ENCODE results near the gene GNAZ.

The GNAZ gene

GRCh38 chr22:23069502-23070357 lies 589 bp upstream of the GNAZ start:
- TF ChIP-seq, protein P1, sequence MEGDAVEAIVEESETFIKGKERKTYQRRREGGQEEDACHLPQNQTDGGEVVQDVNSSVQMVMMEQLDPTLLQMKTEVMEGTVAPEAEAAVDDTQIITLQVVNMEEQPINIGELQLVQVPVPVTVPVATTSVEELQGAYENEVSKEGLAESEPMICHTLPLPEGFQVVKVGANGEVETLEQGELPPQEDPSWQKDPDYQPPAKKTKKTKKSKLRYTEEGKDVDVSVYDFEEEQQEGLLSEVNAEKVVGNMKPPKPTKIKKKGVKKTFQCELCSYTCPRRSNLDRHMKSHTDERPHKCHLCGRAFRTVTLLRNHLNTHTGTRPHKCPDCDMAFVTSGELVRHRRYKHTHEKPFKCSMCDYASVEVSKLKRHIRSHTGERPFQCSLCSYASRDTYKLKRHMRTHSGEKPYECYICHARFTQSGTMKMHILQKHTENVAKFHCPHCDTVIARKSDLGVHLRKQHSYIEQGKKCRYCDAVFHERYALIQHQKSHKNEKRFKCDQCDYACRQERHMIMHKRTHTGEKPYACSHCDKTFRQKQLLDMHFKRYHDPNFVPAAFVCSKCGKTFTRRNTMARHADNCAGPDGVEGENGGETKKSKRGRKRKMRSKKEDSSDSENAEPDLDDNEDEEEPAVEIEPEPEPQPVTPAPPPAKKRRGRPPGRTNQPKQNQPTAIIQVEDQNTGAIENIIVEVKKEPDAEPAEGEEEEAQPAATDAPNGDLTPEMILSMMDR (IDR thresholded peaks at IDR 0.05; ENCODE audit: insufficient read depth, low read depth, low read length, missing control alignments), result no peak
- H3K4me3 ChIP-seq (ENCODE audit: low read depth, low read length), result peak overlapping the region; percentile 1; the same call in 1 of the 2 replicates
- peak; percentile 92 for DNase-seq (ENCODE audit: low read depth)

DNA sequence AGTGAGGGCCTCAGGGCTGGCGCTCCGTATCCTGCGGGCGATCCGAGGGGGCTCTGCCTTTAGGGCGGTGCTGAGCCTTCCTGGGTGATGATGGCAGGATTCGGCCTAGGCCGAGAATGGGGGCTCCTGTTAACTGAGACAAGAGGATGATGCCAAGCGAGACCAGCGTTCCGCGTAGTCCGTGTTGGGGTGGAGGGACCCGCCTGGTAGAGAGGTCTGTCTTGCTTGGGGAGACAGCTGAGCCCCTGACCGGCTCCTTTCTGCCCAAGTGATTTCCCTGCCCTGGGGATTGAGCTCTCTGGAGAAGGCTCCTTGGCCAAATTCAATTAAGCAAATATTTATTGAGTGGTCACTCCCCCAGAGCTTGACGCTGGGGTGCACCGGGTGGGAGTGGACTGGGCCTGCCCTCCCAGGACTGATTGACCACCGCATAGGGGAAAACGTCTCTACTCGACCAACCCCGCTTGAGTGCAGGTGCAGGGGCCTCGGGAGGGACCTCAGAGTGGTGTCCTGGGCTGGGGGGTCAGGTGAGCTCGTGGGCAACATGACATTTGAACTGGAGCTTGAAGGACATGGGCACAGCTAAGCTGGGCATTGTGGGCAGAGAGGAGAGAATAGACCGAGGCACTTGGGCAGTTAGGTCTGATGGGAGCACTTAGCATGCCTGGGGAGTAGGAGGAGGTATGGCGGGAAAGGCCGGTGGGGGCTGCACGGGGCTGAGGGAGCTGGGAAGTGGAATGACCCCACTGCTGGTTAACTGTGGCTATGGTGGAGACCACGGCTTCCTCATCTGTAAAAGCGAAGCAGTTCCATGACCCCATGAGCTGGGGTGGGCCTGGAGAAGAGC lies 1.1 kb downstream of the GNAZ start:
- TF ChIP-seq, protein P1 (IDR thresholded peaks at IDR 0.05; ENCODE audit: insufficient read depth, low read depth, low read length, missing control alignments), result no peak
- DNase-seq (ENCODE audit: low read depth), result no peak
- H3K4me3 ChIP-seq (ENCODE audit: low read depth, low read length), result no peak overlapping the region

DNA sequence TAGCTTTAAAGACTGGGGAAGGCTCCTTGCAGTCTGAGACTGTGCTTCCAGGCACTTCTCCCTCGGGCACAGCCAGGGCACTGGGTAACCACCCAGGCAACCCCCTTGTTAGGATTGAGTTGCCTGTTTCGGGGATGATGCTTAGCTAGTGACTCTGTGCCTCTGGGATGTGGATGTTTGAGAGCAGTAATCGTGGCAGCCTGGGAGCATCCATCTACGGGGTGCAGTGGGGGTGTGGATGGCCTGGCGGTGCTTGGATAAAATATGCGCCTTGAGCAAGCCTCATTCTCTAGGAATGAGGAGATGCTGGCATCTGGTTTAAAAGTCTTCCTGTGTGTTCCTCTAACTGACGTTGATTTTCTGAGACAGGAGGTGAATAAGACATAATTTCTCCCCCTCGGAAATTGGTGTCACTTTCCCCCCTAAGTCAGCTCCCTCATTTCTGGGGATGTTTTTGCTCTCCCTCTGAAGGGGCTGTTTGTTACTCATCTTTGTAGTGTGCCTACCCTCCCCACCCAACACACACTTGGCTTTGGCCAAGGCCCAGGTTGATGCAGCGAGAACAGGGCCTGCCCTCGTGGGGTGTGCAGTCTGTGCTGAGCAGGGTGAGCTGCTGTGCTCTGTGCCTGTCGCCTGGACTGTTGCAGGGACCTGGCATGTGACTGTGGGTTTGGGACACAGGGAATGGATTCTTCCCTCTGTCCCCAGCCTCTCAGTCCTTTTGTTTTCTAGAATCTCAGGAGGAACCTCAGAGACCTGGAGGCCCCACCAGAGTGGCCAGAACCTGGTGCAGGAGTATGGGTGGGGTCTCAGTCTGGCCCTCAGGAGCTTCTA lies 2.0 kb downstream of the GNAZ start:
- no peak overlapping the region for H3K4me3 ChIP-seq (ENCODE audit: low read depth, low read length)
- TF ChIP-seq, protein P1 (IDR thresholded peaks at IDR 0.05; ENCODE audit: insufficient read depth, low read depth, low read length, missing control alignments), result no peak
- no peak for DNase-seq (ENCODE audit: low read depth)

- TF ChIP-seq, protein P1 (IDR thresholded peaks at IDR 0.05; ENCODE audit: insufficient read depth, low read depth, low read length, missing control alignments), result no peak
- no peak for DNase-seq (ENCODE audit: low read depth)
- no peak overlapping the region for H3K4me3 ChIP-seq (ENCODE audit: low read depth, low read length)
Observed at GRCh38 chr22:23072911-23073491, 2.7 kb downstream of the GNAZ start.

DNA sequence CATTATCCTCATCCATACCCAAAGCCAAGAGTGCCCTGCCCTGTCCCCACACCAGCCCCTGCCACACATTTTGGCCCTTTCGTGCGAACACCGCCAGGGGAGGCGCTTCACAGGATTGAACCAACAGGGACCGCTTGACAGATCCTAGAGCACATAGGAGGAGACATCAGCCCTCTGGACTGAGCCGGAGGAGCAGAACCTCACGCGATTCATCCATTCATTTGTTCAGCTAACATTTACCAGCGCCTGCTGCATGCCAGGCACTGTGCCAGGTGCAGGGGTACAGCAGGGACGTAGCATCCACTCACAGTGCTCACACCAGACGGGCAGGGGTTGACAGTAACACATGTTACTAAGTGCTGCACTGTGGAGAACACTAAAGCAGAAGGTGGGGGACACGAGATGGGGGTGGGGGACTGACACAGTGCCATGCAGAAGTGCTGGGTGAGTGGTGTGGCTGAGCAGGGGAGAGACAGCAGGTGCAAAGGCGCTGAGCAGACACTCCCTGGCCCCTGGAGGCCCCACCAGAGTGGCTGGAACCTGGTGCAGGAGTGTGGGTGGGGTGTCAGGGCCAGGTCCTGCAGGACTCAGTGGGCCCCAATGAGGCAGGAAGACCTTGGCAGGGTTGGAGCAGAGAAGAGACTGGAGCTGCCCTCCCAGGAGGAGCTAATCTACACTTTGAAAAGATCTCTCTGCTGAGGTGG lies 3.4 kb downstream of the GNAZ start:
- no peak overlapping the region for H3K4me3 ChIP-seq (ENCODE audit: low read depth, low read length)
- TF ChIP-seq, protein P1 (IDR thresholded peaks at IDR 0.05; ENCODE audit: insufficient read depth, low read depth, low read length, missing control alignments), result no peak
- DNase-seq (ENCODE audit: low read depth), result no peak

All from GM12865 (cell line).